Activated naive CD4-positive, alpha-beta T cell treated with anti-CD3 and anti-CD28 coated beads, Interleukin-2, amount 50 U/mL, for 24 hours (primary cell): ENCODE measurements around the gene NFIC.
"Not testable (repeated sequence)": the region's sequence is repeated elsewhere in the genome, so short reads cannot be mapped to it uniquely, and the experiment has no call there.

Experiments used
- H3K27ac Mint-ChIP-seq: one replicate; pipeline ENCODE4 v1.8.0; 2021; ENCODE audit warnings: mild to moderate bottlenecking, mixed read lengths
- H3K27me3 Mint-ChIP-seq: one replicate; pipeline ENCODE4 v1.8.0; 2021; ENCODE audit warnings: mixed read lengths
- H3K36me3 Mint-ChIP-seq: one replicate; pipeline ENCODE4 v1.8.0; 2021; ENCODE audit warnings: mixed read lengths
- H3K4me1 Mint-ChIP-seq: one replicate; pipeline ENCODE4 v1.8.0; 2021; ENCODE audit warnings: mixed read lengths
- H3K4me3 Mint-ChIP-seq: one replicate; pipeline ENCODE4 v1.8.0; 2021; ENCODE audit warnings: mild to moderate bottlenecking, mixed read lengths
- H3K9me3 Mint-ChIP-seq: one replicate; pipeline ENCODE4 v1.8.0; 2021; ENCODE audit warnings: mixed read lengths

NFIC gene

DNA sequence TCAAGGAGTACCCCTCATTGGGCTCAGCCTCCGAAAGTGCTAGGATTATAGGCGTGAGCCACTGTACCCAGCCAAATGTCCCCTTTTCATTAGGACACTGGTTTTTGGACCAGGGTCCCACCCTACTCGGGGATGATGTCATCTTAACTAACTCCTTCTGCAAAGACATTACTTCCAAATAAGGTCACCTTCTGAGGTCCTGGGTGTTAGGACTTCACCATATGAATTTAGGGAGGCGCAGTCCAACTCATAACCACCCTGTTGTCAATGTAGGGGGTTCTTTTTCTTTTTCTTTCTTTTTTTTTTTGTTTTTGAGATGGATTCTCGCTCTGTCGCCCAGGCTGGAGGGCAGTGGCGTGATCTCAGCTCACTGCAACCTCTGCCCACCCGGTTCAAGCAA lies 32.7 kb upstream of the NFIC start:
- Mint-ChIP-seq H3K27ac (no peak overlapping the region), H3K27me3 (no peaks in the 10 kb centered on the region), H3K4me3 (no peak overlapping the region), H3K4me1 (peaks cover 3% of the 10 kb centered on the region), H3K9me3 (no peaks in the 10 kb centered on the region), H3K36me3 (no peaks in the 10 kb centered on the region)

DNA sequence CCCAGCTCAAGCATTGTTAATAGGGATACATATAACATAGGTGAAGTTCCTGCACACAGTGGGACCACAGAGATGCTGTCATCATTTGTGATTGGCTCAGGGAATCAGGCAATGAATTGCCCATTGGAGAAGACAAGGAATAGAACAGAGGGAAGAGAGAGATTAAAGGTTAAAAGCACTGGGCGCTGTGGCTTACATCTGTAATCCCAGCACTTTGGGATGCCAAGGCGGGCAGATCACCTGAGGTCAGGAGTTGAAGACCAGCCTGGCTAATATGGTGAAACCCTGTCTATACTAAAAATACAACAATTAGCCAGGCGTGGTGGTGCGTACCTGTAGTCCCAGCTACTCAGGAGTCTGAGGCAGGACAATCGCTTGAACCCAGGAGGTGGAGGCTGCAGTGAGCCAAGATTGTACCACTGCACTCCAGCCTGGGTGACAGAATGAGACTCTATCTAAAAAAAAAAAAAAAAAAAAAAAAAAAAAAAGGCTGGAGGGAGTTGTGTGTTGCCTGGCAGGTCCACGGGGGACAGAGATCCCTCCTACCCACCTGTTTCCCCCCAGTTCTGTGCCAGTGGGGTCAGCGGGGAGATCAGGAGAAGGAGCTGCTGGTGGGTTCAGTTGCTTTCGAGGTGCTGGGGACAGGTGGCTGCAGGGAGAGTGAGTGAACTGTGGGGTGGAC lies 31.5 kb upstream of the NFIC start:
- not testable (repeated sequence) for H3K9me3 Mint-ChIP-seq, H3K36me3 Mint-ChIP-seq, H3K4me1 Mint-ChIP-seq, H3K4me3 Mint-ChIP-seq, H3K27me3 Mint-ChIP-seq
- H3K27ac Mint-ChIP-seq = peak overlapping the region; percentile 6

DNA sequence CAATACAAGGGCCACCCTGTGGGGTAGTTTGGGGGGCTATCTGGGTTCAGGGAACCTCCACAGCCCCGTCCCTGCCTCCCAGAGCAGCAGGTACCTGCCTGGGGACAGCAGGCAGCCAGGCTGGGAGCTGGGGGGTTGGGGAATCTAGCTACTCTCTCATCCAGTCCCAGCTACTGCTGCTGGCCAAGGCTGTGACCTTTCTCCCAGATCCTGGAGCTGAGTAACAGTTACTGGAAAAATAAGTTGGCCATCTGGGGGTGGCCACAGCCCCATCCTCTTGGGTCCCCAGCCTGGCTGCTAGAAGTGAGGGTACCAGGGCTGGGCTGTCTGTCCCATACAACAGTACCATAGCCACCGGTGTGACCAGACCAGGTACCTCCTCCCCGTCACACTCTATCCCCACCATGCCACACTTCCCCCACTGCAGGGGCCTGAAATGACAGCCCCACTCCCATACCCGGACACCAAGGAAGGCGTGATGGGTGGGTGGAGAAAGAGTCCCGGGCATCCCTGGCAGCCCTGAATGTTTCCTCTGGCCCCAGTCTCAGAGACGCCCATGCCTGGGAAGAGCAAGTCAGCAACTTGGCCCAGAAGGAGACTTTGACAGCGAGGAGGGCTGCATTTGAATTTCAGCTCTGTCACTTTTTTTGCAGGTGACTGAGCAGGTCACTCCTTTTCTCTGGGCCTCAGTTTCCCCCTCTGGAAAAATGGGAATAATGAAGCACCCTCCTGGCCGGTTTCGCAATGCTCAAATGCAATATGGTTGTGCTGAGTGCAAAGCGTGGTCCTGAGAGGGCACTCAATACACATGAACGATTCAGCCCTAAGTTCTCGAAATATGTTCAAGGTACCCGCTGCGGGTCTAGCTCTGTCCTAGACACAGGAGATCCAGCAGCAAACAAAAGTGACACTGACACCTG lies 30.7 kb upstream of the NFIC start:
- H3K27ac Mint-ChIP-seq = no peak overlapping the region
- H3K36me3 Mint-ChIP-seq = no peaks in the 10 kb centered on the region
- H3K9me3 Mint-ChIP-seq = no peaks in the 10 kb centered on the region
- no peak overlapping the region for H3K4me3 Mint-ChIP-seq
- H3K4me1 Mint-ChIP-seq = peaks cover 6% of the 10 kb centered on the region
- H3K27me3 Mint-ChIP-seq = no peaks in the 10 kb centered on the region

DNA sequence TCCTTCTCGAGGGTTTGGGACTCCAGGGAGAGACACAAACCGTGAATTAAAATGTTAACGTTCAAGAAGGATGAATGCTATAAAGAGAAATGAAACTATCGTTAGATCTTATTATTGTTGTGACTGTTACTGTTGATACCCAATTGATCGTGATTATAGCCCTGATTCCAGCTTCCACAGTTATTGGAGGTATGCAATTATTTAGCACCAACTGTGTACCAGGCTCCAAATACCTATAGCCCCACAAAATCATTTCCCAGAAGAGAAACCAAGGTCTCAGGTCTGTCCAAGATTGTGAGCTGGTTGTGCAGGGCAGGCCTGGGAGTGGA lies 30.1 kb upstream of the NFIC start:
- no peaks in the 10 kb centered on the region for H3K27me3 Mint-ChIP-seq
- H3K4me3 Mint-ChIP-seq = no peak overlapping the region
- H3K9me3 Mint-ChIP-seq = no peaks in the 10 kb centered on the region
- H3K4me1 Mint-ChIP-seq = peaks cover 6% of the 10 kb centered on the region
- no peaks in the 10 kb centered on the region for H3K36me3 Mint-ChIP-seq
- H3K27ac Mint-ChIP-seq = no peak overlapping the region

DNA sequence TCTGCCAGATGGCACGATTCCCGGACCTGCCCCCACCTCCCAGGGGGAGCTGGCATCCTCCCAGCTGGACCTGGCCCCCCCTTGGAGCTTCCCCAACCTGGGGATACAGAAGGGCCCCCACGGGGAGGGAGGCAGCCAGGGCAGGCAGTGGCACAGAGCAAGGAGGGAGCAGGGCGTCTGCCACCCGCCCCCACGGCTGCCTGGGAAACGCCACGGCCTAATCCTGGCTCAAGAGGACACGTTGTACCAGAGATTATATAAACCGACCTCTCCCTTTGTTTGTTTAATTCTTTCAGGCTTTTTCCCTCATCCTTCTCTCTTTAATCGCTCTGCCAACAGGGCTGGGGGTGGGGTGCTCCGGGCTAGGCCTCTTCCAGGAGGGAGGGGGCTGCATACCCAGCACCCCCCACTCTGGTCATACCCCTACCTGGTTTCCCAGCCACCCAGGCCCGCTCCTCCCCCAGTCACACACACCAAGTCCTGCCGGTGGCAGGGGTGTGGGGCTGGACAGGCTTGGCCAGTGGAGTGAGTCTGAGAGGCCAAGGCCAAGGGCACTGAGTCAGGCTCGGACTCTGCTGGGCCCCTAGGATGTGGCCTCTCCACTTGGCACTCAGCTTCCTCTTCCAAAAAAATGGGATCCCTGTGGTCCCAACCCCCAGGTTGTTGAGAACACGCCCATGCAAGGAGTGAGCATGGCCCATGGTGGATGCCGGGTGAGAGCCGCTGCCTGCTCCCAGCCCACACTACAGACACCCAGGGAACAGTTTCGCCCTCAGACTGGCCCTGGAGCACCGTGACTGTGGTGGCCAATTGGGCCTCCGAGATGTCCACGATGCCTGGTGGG lies 29.5 kb upstream of the NFIC start:
- Mint-ChIP-seq H3K4me1 (peaks cover 6% of the 10 kb centered on the region), H3K9me3 (no peaks in the 10 kb centered on the region), H3K27me3 (no peaks in the 10 kb centered on the region), H3K27ac (no peak overlapping the region), H3K4me3 (no peak overlapping the region), H3K36me3 (no peaks in the 10 kb centered on the region)

DNA sequence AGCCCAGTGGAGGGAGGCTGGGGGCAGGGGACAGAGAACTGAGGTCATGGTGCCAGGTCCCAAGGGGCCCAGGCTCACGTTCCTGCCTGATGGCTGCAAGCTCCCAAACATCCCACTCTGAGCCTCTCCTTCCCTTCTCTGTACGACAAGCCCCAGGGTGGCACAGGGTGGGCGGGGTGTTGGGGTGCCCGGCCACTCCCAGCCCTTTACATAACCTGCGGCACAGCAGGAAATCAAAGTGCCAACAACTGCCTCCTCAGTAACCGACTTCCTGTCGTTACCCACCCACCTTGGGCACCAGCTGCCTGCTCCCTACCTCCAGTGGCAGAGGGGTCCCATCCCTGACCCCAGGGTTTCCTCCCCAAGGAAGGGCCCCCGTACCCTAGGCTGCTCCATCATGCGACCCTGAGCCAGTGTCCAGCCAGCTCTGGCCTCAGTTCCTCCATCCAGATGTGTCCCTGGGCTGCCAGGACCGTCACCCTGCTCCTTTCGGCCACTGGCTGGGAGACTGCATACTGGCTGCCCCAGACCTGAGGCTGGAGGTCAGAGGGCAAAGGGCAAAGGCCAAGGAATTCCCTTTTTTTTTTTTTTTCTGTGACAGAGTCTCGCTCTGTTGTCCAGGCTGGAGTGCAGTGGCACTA lies 27.7 kb upstream of the NFIC start:
- no peaks in the 10 kb centered on the region for H3K36me3 Mint-ChIP-seq
- no peaks in the 10 kb centered on the region for H3K27me3 Mint-ChIP-seq
- H3K4me1 Mint-ChIP-seq = peaks cover 6% of the 10 kb centered on the region
- no peak overlapping the region for H3K4me3 Mint-ChIP-seq
- peak overlapping the region; percentile 55 for H3K27ac Mint-ChIP-seq
- no peaks in the 10 kb centered on the region for H3K9me3 Mint-ChIP-seq

DNA sequence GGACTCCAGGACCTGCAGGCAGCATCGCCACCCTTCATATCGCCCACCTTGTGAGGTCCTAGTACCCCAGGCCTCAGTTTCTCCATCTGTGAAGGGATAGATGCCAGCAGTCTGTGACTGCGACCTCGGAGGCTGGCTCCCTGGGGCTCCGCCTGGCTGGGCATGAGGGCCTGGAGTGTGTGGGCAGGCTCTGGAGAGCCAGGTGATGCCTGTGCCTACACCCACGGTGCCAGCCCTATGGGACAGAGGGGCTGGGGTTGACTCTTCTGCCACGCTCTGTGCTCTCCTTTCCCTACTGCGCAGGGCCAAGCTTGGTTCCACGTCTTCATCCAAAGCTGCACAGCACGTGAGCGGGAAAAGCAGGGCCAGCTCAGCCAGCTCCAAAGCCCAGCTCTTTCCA lies 26.0 kb upstream of the NFIC start:
- H3K27ac Mint-ChIP-seq = peak overlapping the region; percentile 35
- H3K27me3 Mint-ChIP-seq = no peaks in the 10 kb centered on the region
- no peaks in the 10 kb centered on the region for H3K36me3 Mint-ChIP-seq
- H3K4me1 Mint-ChIP-seq = peaks cover 6% of the 10 kb centered on the region
- no peaks in the 10 kb centered on the region for H3K9me3 Mint-ChIP-seq
- no peak overlapping the region for H3K4me3 Mint-ChIP-seq

DNA sequence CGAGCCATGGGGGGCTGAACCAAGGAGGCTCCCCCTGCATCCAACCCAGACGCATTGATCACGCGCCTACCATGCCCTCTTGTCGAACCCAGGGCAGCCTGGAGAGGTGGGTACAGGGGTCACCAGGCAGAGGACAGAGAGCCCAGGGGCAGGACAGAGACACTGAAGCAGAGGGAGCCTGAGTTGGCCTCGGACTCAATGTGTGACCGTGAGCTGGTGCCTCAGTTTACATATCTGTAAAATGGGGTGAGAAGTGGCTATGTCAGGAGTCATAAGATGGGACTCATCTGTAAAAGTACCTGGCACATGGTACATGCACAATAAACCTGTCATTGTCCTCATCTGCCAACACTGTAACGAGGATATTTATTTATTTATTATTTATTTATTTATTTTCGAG lies 24.1 kb upstream of the NFIC start:
- Mint-ChIP-seq H3K4me3 (no peak overlapping the region), H3K27me3 (no peaks in the 10 kb centered on the region), H3K36me3 (no peaks in the 10 kb centered on the region), H3K4me1 (peaks cover 6% of the 10 kb centered on the region), H3K9me3 (no peaks in the 10 kb centered on the region), H3K27ac (no peak overlapping the region)

DNA sequence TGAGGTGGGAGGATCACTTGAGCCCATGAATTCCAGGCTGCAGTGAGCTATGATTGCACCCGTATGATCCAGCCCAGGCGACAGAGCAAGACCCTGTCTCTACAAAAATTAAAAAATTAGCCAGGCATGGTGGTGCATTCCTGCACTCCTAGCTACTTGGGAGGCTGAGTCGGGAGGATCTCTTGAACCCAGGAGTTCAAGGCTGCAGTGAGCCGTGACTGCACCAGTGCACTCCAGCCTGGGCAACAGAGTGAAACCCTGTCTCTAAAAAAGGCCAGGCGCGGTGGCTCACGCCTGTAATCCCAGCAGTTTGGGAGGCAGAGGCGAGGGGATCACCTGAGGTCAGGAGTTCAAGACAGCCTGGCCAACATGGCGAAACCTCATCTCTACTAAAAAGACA lies 23.4 kb upstream of the NFIC start:
- H3K9me3 Mint-ChIP-seq, H3K4me3 Mint-ChIP-seq, H3K27me3 Mint-ChIP-seq, H3K36me3 Mint-ChIP-seq, H3K4me1 Mint-ChIP-seq, H3K27ac Mint-ChIP-seq: not testable (repeated sequence)

DNA sequence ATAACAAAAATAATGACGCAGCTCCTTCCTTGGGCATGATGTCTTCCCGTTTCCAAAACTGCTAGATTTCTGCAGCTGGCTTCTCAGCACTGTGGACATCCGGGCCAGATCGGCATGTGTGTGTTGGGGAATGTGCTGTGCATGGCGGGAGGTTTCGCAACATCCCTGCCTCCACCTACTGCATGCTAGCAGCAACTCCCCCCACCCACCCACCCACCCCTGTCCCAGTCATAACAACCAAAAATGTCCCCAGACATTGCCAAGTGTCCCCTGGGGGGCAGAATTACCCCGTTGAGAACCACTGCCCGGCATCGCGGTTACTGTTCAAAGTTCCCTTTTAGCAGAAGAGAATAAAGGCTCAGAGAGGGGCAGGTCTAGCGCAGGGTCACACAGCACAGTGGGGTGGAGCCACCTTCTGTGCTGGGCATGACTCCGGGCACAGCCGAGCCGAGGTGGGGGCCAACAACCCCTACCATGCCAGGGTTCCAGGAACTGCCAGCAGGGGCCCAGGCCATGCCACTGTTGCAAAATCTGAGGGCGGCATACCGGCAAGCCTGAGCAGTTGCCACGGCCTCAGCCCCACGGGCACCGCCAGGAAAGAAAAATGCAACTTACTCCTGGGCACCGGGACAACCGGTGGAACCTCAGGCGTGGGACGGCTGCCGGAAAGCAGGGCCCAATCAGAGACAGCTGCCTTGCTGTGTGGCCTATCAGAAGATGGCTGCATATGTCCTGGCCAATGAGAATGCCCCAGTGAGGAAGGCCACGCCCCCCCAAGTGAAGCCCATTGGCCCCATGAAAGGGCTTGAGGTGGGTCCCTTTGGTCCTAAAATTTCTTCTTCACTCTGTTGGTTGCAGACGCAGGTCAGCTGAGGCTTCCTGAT lies 22.5 kb upstream of the NFIC start:
- H3K36me3 Mint-ChIP-seq = no peaks in the 10 kb centered on the region
- H3K4me1 Mint-ChIP-seq = peaks cover 1% of the 10 kb centered on the region
- no peak overlapping the region for H3K27ac Mint-ChIP-seq
- H3K4me3 Mint-ChIP-seq = peak overlapping the region; percentile 26
- H3K9me3 Mint-ChIP-seq = no peaks in the 10 kb centered on the region
- no peaks in the 10 kb centered on the region for H3K27me3 Mint-ChIP-seq

DNA sequence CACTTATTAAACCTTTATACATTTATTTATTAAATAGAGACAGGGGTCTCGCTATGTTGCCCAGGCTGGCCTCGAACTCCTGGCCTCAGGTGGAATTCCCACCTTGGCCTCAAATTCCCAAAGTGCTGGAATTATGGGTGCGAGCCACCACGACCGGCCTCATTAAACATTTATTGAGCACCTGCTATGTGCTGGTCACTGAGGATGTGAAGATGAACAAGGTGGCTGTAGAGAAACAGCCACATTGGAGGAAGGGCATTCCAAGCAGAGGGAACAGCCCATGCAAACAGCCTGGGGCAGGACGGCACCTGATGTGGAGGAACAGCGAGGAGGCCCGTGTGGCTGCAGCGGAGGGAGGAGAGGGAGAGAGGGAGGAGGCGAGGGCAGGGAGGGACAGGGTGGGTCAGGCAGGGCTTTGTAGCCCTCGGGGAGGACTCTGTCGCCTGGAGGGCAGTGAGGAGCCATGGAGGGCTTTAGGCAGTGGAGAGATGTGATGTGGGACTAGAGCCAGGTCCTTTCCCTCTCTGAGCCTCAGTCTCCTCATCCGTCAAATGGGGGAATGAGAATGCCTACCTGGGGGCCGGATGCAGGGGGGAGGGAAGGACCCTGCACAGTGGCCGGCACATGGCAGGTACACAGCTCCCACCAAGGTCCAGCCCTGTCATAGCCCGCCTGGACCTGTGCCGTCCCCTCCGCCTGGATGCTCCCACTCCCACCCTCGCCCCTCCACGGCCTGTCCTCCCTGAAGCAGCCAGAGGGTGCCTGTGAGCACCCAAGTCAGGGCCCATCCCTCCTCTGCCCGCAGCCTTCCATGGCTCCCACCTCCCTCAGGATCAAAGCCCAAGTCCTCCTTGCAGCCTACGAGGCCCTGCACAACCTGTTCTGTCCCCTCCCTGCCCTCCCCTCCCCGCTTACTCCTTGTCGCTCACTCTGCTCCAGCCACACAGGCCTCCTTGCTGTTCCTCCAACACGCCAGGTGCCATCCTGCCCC lies 21.5 kb upstream of the NFIC start:
- Mint-ChIP-seq H3K36me3 (no peaks in the 10 kb centered on the region), H3K27me3 (no peaks in the 10 kb centered on the region), H3K9me3 (no peaks in the 10 kb centered on the region), H3K27ac (no peak overlapping the region), H3K4me3 (no peak overlapping the region), H3K4me1 (no peaks in the 10 kb centered on the region)

DNA sequence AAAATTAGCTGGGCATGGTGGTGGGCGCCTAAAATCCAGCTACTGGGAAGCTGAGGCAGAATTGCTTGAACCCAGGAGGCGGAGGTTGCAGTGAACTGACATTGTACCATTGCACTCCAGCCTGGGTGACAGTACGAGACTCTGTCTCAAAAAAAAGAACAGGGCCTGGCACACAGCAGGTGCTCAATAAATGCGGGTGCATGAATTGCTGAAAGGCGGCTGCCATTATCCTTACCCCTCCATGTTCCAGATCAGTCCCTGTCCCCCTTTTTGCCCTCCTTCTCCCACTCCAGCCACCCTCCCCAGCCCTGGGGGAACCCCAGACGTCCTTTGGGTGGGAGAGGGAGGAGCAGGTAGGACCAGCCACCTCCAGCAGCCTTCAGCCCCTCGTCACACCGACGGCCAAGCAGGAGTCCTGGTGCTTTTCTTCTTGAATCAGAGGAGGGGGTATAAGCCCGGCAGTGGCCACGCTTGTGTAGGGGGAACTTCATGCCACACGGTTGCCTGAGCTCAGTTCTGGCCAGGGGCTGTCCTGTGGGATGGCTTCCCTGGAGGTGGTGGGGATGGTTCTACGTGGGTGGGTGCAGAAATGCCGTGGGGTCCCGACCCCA lies 20.4 kb upstream of the NFIC start:
- Mint-ChIP-seq H3K27me3 (no peaks in the 10 kb centered on the region), H3K36me3 (no peaks in the 10 kb centered on the region), H3K9me3 (no peaks in the 10 kb centered on the region), H3K4me1 (no peaks in the 10 kb centered on the region), H3K27ac (no peak overlapping the region), H3K4me3 (no peak overlapping the region)

DNA sequence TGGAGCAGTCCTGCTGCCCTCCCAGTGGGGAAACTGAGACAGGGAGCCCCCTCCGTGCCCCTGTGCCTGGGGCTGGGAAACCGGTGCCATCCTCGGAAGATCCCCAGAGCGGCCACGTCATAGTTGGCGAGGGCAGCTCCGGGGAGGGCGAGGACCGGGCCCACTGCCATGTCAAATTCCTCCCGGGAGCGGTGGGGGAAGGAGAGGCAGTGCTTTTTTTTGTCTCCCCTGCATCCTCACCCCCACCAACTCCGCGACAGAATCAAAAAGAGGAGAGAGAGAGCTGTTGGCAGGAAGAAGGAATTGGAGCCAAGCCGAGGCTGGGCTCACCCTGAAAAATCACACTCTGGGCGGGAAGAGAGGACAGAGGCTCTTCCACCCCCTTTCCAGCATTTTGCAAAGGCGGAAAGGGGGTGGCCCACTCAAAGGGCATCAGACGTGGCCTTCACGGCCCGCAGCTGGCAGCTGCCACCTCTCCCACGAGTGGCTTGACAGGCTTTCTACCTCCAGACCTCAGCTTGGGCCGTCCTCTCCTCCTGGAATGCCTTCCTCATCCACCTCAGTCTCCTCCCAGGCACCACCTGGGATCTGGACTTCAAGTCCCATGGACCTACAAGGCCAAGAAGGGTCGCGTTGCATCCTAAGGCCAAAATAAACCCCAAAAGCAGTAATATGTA lies 19.6 kb upstream of the NFIC start:
- Mint-ChIP-seq H3K9me3 (no peaks in the 10 kb centered on the region), H3K27me3 (no peaks in the 10 kb centered on the region)

More for the DNA sequence above, 19.6 kb upstream of the NFIC start:
- H3K36me3 Mint-ChIP-seq = no peaks in the 10 kb centered on the region
- no peak overlapping the region for H3K27ac Mint-ChIP-seq
- H3K4me1 Mint-ChIP-seq = no peaks in the 10 kb centered on the region
- no peak overlapping the region for H3K4me3 Mint-ChIP-seq
